Ureter (tissue), 1 donor: ENCODE data around the gene CYB561A3. TPM values are rescaled to one million over a fixed set of nuclear protein-coding genes. Genes with fewer than 3 reads are reported as not detected.

Experiments used
- DNase-seq: peaks from one replicate; pipeline ENCODE4 v3.0.0-alpha.2; 2020; ENCODE audit warnings: low spot score
- total RNA-seq: library from RNA; stranded (reverse); gene quantifications from one replicate; pipeline ENCODE4 v1.2.4, GENCODE V29; 2023
- donor health status: DM: yes; HTN: yes; CAD: no.

CYB561A3 gene
- total RNA-seq, 1 donor from 2014 or later, result 48.4 TPM

DNA sequence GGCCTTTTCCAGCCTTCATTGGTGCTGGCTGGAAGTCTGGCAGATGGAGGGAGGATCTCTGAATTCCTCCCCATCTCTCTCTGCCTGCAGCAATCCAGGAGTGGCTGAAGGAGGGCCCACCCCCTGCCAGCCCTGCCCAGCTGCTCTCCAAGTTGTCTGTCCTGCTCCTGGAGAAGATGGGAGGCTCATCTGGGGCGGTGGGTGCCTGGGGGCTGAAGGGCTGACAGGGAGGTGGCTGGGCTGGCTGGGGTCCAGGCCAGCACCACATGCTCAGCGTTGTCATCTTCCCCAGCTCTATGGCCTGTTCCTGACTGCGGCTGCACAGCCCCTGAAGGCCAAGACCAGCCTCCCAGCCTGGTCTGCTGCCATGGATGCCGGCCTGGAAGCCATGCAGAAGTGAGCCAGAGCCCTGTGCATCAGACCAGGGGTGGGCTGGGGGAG, 16.5 kb downstream of the CYB561A3 start:
- no peak for DNase-seq

DNA sequence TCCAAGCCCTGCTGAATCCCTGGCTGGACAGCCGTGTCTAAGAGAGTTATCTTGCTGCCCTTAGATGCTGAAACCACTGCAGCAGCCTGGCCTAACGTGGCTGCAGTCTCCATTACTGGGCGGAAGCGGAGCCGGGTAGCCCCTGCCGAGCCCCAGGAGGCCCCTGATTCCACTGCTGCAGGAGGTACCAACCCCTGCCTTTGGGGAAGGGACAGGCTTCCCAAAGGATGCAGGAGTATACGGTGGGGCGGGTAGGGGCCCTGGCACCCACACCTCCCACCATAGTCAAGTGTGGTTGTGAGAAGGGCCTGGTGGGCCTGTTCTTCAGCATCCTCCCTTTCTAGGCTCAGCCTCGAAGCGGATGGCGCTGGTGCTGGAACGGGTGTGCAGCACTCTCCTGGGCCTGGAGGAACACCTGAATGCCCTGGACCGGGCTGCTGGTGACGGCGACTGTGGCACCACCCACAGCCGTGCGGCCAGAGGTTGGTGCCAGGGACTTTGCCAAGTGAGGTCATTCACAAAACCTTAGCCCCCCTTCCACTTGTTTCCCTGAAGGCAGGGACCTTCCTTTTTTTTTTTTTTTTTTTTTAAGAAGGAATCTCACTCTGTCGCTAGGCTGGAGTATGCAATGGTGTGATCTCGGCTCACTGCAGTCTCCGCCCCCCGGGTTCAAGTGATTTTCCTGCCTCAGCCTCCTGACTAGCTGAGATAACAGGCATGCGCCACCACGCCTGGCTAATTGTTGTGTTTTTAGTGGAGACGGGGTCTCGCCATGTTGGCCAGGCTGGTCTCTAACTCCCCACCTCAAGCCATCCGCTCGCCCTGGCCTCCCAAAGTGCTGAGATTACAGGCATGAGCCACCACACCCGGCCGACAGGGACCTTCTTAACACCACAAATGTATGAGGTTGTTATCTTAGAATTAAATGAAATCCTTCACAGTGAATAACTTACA, 17.6 kb downstream of the CYB561A3 start:
- no peak for DNase-seq

DNA sequence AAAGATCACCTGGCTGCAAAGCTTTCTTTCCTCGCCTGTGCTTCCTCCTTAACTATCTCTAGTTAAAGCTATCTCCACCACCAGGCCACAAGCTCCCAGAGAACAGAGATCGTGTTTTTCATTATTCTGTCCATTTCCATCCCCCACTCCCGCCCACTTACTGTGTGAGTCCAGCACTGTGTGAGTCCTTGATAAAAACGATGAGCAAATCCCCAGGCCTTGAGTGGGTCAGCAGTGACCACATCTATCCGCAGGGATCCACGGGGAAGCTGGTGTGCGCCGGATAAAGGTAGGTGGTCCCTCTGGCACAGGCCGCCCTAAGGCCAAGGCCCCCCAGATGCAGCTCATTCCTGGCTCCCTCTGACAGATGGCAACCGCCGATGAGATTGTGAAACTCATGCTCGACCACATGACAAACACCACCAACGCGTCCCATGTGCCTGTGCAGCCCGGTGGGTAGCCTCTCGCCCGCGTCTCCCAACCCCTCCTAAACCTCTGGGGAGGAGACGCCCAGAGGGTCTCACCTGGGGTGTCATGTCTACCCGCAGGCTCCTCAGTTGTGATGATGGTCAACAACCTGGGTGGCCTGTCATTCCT, 19.4 kb downstream of the CYB561A3 start:
- no peak for DNase-seq

DNA sequence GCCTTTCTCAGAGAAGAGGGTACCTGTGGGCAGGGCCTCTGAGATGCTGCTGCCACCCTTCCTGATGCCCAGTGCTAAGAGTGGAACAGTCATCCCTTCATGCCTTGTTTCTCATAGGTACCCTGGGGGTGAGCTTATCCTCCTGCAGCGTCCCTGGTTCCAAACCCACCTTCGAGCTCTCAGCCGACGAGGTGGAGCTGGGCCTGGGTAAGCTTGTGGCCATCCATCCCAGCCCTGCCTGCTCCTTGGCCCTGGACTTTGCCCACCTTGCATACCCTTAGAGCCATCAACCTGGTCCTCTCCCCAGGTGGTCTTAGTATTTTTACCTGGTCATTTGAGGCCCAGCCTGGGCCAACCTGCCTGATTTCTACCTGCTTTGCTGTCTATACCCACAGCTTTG, 20.0 kb downstream of the CYB561A3 start:
- DNase-seq, result no peak

DNA sequence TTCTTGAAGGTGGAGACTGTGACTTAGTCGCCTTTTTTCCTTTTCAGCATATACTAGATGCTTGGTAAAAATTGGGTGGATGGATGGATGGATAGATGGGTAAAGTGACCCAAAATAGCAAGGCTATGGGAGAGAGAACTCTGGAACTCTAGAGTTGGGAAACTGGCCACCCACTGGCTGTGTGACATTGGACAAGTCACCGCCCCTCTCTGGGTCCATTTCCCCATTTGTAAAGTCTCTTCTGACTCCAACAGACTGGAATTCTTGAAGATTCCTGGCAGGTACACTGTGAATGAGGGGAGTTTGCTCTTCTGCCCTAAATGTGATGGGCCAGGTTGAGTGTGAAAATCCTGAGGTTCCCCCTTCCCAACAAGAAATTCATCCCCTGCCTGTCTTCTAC, 20.7 kb downstream of the CYB561A3 start:
- no peak for DNase-seq

DNA sequence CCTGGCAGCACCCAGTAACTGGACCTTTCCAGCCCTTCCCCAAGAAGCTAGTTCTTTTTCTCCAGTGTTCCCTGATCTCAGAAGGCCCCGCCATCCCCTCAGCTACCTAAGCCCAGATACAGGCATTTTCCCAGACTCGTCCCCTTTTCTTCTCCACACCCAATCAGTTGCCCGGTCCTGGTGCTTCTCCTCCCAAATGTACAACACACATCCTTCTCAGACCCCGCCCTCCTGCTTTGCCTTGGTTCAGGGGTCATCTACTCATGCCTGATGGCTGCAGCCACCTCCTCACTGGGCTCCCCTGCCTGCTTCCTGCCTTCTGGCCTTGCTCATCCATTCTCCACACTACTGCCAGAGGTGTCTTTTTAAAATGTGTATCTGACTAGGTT, 22.2 kb downstream of the CYB561A3 start:
- DNase-seq, result no peak

DNA sequence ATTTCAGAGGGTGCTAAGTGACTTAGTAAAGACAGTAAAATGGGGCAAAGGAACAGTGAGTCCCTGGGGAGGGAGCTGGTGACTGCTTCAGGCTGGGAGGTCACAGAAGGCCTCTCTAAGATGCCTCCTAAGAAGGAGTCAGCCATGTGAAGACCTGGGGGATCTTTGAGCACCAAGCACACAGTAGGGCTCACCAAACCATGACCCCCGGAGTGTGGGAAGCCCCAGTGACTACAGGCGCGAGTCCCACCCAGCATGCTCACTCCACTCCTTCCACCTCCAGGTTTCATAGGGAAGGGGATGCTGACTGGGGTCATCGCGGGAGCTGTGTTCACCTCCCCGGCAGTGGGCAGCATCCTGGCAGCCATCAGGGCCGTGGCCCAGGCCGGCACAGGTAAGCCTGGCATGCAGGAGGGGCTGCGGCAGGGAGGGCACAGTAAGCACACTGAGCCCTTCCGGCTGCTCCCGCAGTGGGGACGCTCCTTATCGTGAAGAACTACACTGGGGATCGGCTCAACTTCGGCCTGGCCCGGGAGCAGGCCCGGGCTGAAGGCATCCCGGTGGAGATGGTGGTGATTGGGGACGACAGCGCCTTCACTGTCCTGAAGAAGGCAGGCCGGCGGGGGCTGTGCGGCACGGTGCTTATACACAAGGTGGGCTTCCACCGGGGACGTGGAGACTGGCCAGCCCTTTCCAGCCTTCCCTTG, 22.7 kb downstream of the CYB561A3 start:
- no peak for DNase-seq

DNA sequence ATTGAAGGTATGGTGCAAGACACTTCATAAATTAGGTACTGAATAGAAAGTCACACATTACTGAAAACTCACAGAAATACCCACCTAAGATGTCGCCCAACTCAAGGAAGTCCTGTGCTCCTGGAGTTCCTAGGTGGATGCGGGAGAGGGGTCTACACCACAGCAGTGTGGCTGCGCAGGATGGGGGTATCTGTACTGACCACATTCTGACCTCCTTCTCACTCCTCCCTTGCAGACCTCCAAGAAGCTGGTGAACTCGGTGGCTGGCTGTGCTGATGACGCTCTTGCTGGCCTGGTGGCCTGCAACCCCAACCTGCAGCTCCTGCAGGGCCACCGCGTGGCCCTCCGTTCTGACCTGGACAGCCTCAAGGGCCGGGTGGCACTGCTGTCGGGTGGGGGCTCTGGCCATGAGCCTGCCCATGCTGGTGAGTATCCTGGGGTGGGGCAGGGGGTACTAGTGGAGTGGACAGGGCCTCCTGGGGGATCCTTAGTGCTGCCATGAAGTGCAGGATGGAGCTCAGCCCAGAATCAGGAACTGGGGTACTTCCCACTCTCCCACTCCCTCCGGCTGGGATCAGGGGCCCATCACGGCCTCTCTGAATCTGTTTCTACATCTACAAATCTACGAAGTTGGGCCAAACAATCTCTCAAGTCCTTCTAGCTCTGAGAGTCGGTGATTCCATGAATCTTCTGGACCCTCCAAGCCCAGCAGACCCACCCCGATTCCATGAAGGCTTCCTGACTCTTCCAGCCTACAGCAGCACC, 23.8 kb downstream of the CYB561A3 start:
- no peak for DNase-seq

DNA sequence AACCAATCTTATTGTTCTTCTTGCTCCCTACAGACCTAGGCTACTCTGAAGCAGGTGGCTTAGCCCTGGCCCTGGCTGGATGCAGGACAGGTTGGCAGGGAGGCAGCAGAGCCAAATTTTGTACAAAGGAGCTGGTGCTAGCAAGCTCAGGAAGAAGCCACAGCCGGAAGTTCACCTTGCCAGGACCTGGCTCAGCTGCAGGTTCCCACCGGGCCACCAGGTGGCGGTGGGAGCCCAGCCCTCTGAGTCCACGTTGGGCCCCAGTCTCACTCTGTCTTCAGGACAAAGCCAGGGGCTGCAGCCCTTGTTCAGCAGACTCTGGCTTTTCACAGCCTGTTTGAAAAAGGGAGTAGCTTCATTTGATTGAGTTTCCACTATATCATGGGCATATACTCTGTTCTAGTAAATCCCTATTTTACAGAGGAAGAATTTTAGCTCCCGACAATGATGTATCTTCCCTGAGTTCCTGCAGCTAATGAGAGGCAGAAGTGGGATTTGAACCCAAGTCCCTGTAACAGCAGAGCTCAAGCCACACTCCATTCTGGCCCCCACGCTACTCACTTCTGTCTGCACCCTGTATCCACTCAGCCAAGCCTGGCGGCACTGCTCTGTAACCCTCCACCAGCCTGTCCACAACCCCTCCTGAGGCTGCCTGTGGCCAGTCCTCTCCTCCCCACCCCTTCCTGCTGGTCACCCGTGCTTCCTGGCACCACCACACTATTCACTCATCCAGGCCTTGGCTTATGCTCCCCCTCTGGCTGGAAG, 25.3 kb downstream of the CYB561A3 start:
- DNase-seq, result peak; percentile 82

DNA sequence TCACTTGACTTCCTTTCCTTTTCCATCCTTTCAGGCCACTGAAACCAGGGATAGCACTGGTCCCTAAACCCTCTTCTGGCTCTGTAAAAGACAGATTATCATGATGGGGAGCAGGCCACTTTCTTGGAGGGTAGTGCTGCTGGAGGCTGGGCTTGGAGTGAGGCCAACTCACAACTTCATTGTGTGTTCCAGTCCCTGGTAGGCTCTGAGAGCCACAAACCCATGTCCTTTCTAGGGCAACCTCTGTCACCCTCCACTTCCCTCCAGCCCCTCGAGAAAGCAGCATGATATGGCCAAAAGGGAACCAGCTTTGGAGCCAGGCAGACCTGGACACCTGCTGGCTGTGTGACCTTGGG, 26.3 kb downstream of the CYB561A3 start:
- DNase-seq, result no peak

DNA sequence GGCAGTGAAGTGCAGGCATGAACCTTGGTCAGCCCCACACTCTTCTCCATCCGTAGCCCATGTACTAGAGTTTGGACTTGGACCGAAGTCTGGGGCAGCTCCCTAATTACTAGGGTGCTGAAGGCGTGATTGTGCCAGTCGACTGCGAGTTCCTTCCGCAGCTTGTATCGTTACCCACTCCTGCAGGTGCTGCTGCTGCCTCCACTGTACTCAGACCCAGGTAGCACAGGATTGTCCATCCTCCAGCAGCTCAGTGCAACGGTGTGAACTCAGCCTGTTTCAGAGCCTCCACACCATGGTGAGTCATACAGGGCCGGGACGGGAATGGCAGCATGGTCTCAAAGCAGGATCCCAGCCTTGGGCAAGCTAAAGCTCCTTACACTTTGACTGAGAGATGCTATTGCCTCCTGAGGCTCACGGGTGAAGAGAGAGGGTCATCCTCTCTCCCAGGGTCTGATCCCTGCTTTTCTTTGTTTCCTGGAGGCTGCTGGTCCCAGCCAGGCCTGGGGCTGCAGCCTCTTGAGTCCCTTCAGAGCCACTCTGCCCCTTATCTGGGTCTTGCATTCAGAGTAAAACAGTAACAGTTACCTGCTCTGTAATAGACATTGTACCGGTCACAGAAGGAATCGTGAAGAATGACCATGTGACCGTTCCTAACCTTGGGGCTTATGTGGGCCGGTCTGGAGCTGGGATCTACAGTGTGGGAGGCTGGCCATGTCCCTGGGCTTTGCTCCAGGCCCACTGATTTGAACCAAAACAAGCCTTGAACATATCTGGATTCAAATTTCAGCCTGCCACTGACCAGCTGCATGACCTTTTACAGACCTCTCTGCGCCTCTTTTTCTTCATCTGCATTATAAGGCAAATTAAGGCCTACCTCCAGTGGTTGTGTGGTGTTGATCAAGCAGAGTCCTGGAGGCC, 27.0 kb downstream of the CYB561A3 start:
- no peak for DNase-seq

DNA sequence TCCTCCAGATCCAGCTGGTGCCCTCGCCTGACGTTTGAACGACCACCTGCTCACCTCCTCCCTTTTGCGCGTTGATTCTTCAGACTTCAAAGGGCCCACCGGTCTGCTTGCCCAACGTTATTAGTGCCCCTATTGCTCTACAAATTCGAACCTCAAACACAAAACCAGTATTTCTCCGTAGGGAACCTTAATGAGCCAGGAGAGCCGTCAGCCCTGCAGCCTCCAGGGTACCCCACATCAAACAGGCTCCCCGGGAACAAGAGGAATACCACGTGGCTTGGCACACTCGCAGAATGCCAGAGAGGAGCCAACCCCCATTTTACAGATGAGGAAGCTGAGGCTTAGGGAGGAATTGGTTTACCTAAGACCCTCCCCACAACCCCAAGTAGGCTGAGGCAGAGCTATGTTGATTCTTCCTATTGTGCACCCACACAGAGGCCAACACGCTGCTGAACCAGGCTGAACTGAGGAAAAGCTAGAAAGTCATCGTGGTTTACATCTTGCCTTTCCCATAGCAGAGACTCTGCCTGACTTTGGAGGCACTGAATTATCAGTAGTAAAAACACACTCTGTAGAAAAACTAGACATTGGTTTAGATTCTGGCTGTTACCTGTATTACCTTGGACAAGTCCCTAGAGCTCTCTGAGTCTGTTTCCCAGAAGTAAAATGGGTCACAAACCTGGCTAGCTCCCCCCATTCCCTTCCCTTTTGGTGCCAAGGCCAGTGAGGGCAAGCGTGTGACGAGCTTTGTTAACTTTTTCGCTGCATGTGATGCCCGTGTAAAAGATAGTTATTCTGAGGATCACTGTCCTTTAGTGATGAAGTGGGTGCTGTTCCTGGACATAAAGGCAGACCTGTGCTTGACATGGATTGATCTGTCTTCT, 27.9 kb downstream of the CYB561A3 start:
- DNase-seq, result no peak

DNA sequence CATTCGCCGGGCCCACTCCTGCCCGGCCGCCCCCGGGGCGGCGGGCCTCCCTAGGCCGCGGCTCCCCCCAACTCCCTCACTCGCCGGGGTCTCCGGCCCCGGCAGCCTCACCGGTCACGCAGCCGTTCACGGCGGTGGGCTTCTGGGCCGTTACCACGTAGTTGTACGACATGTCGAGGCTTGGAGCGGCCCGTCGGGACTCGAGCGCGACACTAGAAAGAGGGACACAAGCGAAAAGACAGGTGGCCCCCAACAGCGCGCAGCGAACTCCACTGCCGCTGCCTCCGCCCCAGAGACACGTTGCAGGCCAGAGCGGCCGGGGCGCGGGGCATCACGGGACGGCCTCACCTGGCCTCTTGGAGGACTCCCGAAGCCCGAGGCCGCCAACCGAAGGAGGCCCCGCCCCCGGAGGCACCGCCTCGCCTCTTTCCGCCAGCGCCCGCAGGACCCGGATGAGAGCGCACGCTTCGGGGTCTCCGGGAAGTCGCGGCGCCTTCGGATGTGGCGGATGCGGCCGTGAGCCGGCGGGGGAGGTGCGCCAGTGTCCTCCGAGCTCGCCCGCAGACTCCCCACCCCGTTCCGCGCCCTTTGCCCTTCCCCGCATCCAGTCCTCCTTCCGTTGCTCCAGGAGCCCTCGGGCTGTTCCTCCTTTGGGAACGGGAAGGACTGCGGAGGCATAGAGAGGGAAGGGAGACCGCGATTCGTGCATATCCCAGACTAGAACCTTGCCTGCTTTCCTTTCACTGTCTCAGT, 28.7 kb downstream of the CYB561A3 start, which contains the start of the genes DDB1 and TKFC:
DDB1 (minus strand) TSS at position 309 of the 753 bp plus-strand sequence; CDS start at position 172, 137 bp downstream.
TKFC (plus strand) TSS at position 432 of the 753 bp plus-strand sequence. CDS start 1,501 bp downstream, outside the sequence.
- peak; percentile 97 for DNase-seq

DNA sequence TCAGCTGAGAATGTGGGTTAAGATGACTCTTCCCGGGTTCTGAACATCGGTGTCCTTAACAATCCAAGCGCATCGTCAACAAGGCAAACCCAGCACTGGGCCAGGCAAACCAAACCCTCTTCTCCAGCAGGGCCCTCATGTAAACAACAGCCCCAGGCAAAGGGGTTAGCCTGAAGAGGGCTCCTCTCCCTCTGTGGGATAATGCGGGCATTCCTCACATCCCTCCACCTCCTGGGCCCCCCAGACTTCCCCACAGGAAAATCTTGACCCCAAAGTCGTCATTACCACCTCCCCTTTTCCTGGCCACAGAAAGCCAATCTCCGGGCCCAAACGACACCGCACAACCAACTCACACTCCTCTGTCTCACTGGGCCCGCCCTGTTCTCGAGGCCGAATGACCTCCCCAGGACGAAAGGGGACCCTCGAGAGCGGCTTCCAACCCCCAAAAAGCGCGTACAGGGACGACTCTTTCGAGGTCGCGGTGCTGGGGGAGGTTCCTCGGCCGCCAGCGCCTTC, 29.3 kb downstream of the CYB561A3 start:
- no peak for DNase-seq

DNA sequence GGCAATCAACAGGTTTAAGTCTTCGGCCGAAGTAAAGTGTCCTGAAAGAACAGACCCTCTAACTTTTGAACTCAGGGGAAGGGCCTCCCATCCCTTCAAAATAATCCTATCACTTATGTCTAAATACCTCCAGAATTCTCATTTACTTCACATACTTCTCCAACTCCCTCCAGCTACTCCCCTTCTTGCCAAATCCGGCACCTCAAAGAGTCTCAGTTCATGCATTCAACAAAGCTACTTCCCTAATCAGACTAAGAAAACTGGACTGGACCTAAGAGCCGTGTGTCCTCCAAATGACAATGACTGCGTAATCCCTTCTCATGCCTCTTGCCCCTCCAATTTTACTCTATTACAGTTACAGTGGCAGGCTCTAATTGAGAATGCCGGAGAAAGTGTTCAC, 30.0 kb downstream of the CYB561A3 start:
- DNase-seq, result no peak

DNA sequence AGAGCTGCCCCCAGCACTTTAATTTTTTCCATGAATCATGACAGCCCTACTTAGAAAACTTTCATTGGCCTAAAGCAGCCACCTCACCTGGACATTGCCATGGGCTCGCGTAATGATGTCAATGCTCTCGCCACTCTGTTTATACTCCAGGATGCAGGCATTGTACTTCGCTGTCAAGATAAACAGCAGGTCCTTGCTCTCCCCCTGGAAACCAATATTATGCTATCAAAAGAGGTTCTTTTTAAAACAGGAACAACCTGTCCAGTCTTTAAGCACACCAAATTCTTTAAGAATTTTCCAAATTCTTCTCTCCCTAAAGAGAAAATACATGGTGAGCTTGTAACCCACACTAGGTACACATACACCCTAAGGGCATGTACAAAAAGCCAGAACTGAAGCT, 31.8 kb downstream of the CYB561A3 start:
- DNase-seq, result no peak

DNA sequence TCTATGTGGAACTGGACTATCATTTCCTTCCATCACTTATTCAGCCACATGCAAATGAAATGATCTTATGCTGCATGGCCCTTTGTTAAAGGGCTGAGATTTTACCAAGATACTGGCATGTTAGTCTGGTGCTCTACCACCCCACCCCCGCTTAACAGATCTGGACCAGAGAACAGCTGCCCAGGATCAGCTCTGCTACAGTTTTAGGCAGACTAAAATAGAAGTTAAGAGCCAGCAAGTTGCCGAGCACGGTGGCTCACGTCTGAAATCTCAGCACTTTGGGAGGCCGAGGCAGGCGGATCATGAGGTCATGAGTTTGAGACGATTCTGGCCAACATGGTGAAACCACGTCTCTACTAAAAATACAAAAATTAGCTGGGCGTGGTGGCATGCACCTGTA, 33.3 kb downstream of the CYB561A3 start:
- no peak for DNase-seq

DNA sequence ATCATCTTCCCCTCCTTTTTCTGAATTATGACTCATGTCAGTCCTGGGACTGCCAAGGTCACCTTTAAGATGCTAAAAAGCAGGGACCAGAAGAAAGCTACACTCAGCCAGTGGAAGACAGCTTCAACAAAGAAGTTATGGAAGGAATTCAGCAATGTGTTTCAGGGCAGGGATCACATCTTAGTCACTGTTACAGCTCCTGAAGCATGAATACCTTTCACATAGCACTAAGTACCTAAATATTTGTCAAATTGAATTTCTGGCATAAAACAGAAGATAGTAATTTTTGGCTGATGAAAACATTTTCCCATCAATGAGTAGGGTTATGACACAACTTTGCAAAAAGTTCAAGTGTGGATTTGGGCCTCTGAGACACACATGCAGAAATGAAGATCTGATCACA, 34.0 kb downstream of the CYB561A3 start:
- no peak for DNase-seq
